Measurements from ENCODE around the gene NFATC1.
A peak's percentile ranks its signal among the peaks of the same experiment; 100 is the strongest.

The NFATC1 gene

DNA sequence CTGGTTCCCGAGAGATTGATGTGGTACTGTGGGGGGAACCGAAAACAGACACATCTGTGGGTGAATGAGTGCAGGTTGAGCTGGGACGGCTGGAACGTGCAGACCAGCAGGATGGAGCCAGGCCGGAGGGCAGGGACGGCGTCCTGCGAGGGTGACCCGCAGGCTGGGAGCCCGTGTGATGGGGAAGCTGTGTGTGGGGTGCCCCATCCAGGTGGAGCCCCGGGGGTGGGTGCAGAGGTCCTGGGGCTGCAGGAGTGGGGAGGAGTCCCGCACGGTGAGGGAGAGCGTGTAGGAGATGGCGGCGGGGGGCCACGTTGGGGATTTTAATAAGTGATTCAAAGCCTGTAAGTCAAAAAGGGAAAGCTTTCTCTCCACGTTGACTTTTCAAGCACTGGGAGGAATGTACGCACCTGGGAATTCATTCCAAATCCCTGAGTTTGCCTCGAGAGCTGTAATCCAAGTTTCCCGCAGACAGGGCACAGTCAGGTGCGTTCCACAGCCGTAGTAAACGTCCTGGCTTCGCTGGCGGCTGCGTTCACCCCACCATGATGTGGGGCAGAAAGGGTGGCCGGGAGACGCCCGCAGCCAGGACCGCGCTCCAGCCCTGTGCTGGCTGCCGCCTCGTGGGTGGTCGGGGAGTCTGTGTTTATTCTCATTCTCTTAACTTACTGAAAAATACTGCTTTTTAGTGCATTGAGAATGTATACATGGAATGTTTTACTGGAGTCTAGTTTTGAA lies 54.0 kb downstream of the NFATC1 start:
- no peaks in the 10 kb centered on the region for H3K79me2 ChIP-seq (ENCODE audit: insufficient read depth, low read length)
- H3K4me2 ChIP-seq (ENCODE audit: low read length), result no peak overlapping the region
- no peaks in the 10 kb centered on the region for H3K27me3 ChIP-seq (ENCODE audit: insufficient read depth, low read length)
- no peaks in the 10 kb centered on the region for H4K20me1 ChIP-seq (ENCODE audit: insufficient read depth, low read length)
- H3K4me1 ChIP-seq (ENCODE audit: insufficient read depth, low read length, severe bottlenecking), result peaks cover 26% of the 10 kb centered on the region
- no peak overlapping the region for H3K4me3 ChIP-seq (ENCODE audit: low read depth, low read length, poor library complexity, severe bottlenecking)
- no peaks in the 10 kb centered on the region for H3K9me2 ChIP-seq (ENCODE audit: low read depth, low read length)
- H3K27ac ChIP-seq (ENCODE audit: low read depth, low read length, poor library complexity, severe bottlenecking), result no peak overlapping the region
- no peaks in the 10 kb centered on the region for H3K9me3 ChIP-seq (ENCODE audit: low read length)
- H2AFZ ChIP-seq (ENCODE audit: low read length), result no peak overlapping the region
- no peak for TF ChIP-seq EZH2 (IDR thresholded peaks at IDR 0.05; ENCODE audit: borderline replicate concordance, low read length)
- TF ChIP-seq, protein P1, sequence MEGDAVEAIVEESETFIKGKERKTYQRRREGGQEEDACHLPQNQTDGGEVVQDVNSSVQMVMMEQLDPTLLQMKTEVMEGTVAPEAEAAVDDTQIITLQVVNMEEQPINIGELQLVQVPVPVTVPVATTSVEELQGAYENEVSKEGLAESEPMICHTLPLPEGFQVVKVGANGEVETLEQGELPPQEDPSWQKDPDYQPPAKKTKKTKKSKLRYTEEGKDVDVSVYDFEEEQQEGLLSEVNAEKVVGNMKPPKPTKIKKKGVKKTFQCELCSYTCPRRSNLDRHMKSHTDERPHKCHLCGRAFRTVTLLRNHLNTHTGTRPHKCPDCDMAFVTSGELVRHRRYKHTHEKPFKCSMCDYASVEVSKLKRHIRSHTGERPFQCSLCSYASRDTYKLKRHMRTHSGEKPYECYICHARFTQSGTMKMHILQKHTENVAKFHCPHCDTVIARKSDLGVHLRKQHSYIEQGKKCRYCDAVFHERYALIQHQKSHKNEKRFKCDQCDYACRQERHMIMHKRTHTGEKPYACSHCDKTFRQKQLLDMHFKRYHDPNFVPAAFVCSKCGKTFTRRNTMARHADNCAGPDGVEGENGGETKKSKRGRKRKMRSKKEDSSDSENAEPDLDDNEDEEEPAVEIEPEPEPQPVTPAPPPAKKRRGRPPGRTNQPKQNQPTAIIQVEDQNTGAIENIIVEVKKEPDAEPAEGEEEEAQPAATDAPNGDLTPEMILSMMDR (IDR thresholded peaks at IDR 0.05; ENCODE audit: low read length), result no peak
- H3K36me3 ChIP-seq (ENCODE audit: insufficient read depth, low read length), result peaks cover 95% of the 10 kb centered on the region
- H3K9ac ChIP-seq (ENCODE audit: low read length), result no peak overlapping the region
- no peaks in the 10 kb centered on the region for H3F3A ChIP-seq (ENCODE audit: insufficient read depth, low read length)

DNA sequence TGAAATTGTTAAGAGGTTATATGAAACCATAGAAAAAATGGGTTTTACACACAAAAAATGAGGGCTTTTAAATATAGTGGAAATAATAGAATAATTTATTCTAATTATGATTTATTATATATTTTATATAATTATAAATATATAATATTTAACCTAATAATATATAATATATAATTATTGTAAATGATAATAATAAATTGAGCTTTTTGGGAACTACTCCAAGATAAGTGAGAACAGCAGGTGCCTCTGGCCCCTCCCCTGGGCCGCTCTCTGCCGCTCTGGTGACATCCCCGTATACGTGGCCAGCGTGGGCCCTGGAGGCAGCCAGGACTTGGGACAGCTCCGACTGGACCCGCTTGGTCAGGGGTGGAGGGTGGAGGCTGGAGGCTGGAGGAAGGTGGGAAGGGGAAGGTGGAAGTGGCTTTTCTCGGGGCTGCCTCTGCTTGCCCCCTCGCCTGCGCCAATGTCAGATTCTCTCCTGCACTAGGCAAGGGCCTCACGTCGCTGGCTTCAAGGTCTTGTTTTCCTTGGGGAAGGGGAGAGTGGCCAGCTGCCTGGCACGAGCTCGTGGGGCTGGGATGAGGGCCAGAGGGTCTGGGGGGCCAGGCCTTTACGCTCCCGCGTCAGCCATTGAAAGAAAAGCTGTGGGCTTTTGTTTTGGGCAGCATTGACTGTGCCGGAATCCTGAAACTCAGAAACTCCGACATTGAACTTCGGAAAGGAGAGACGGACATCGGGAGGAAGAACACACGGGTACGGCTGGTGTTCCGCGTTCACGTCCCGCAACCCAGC lies 54.8 kb downstream of the NFATC1 start:
- Histone ChIP-seq H3F3A (ENCODE audit: insufficient read depth, low read length) (no peaks in the 10 kb centered on the region), H3K4me2 (ENCODE audit: low read length) (no peak overlapping the region), H4K20me1 (ENCODE audit: insufficient read depth, low read length) (no peaks in the 10 kb centered on the region), H3K9me3 (ENCODE audit: low read length) (no peaks in the 10 kb centered on the region), H3K9me2 (ENCODE audit: low read depth, low read length) (no peaks in the 10 kb centered on the region), H3K4me3 (ENCODE audit: low read depth, low read length, poor library complexity, severe bottlenecking) (no peak overlapping the region), H3K27me3 (ENCODE audit: insufficient read depth, low read length) (no peaks in the 10 kb centered on the region), H2AFZ (ENCODE audit: low read length) (no peak overlapping the region), H3K27ac (ENCODE audit: low read depth, low read length, poor library complexity, severe bottlenecking) (no peak overlapping the region), H3K4me1 (ENCODE audit: insufficient read depth, low read length, severe bottlenecking) (peaks cover 26% of the 10 kb centered on the region), H3K36me3 (ENCODE audit: insufficient read depth, low read length) (peaks cover 95% of the 10 kb centered on the region), H3K9ac (ENCODE audit: low read length) (no peak overlapping the region), H3K79me2 (ENCODE audit: insufficient read depth, low read length) (no peaks in the 10 kb centered on the region)
- TF ChIP-seq, protein P1 (IDR thresholded peaks at IDR 0.05; ENCODE audit: low read length), result no peak
- no peak for TF ChIP-seq EZH2 (IDR thresholded peaks at IDR 0.05; ENCODE audit: borderline replicate concordance, low read length)

DNA sequence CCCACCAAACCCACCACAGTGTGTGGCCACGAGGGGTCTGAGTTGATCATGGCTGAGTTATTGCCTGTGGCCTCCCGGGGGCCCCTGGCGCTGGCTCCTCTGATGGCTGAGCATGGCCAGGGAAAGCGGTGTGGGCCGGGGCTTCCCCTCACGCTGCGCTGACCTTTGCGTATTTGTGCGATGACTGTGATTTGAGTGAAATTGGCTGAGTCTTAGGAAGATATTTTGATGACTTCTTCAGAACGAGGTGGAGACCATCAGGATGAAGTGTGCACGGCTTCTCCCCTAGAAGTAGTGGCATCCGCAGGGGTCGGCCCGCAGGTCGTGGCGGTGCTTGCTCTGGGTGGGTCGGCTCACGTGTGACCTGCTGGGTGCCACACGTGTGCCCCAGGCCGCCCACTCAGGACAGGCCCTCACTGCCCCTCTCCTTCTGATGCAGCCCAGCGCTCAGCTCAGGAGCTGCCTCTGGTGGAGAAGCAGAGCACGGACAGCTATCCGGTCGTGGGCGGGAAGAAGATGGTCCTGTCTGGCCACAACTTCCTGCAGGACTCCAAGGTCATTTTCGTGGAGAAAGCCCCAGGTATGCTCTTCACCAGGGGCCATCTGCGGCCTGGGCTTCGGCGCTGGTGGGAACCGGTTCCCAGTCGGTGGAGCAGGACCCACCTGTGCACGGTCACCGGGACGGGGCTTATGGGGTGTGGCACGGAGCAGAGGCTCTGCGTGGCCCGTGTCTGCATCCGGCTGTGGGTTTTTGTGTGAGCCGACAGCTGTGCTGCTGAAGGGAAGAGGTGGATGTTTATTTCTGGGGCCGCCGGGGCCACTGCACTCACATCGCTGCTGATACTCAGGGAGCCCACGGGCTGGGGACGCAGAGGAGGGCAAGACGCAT lies 55.8 kb downstream of the NFATC1 start:
- Histone ChIP-seq H3K9ac (ENCODE audit: low read length) (no peak overlapping the region), H3K79me2 (ENCODE audit: insufficient read depth, low read length) (no peaks in the 10 kb centered on the region), H4K20me1 (ENCODE audit: insufficient read depth, low read length) (no peaks in the 10 kb centered on the region), H3K9me2 (ENCODE audit: low read depth, low read length) (no peaks in the 10 kb centered on the region), H3K4me1 (ENCODE audit: insufficient read depth, low read length, severe bottlenecking) (peaks cover 26% of the 10 kb centered on the region), H3K27ac (ENCODE audit: low read depth, low read length, poor library complexity, severe bottlenecking) (peak overlapping the region; percentile 89), H3K36me3 (ENCODE audit: insufficient read depth, low read length) (peaks cover 95% of the 10 kb centered on the region), H2AFZ (ENCODE audit: low read length) (no peak overlapping the region), H3K4me2 (ENCODE audit: low read length) (no peak overlapping the region), H3F3A (ENCODE audit: insufficient read depth, low read length) (no peaks in the 10 kb centered on the region), H3K9me3 (ENCODE audit: low read length) (no peaks in the 10 kb centered on the region), H3K27me3 (ENCODE audit: insufficient read depth, low read length) (no peaks in the 10 kb centered on the region), H3K4me3 (ENCODE audit: low read depth, low read length, poor library complexity, severe bottlenecking) (no peak overlapping the region)
- TF ChIP-seq, protein P1 (IDR thresholded peaks at IDR 0.05; ENCODE audit: low read length), result no peak
- no peak for TF ChIP-seq EZH2 (IDR thresholded peaks at IDR 0.05; ENCODE audit: borderline replicate concordance, low read length)
